ENCODE results near the gene SPATC1L.

GRCh38 chr21:46119637-46120271 lies 64.5 kb downstream of the SPATC1L start:
- TF ChIP-seq POLR2AphosphoS5 (IDR thresholded peaks at IDR 0.05; ENCODE audit: low read depth) (no peak), REST (IDR thresholded peaks at IDR 0.05; ENCODE audit: insufficient replicate concordance, low read depth) (no peak)
- TF ChIP-seq, protein P1, sequence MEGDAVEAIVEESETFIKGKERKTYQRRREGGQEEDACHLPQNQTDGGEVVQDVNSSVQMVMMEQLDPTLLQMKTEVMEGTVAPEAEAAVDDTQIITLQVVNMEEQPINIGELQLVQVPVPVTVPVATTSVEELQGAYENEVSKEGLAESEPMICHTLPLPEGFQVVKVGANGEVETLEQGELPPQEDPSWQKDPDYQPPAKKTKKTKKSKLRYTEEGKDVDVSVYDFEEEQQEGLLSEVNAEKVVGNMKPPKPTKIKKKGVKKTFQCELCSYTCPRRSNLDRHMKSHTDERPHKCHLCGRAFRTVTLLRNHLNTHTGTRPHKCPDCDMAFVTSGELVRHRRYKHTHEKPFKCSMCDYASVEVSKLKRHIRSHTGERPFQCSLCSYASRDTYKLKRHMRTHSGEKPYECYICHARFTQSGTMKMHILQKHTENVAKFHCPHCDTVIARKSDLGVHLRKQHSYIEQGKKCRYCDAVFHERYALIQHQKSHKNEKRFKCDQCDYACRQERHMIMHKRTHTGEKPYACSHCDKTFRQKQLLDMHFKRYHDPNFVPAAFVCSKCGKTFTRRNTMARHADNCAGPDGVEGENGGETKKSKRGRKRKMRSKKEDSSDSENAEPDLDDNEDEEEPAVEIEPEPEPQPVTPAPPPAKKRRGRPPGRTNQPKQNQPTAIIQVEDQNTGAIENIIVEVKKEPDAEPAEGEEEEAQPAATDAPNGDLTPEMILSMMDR (IDR thresholded peaks at IDR 0.05; ENCODE audit: insufficient read depth, low read length) = no peak
